K562 (cell line): ENCODE results near the gene SUMF2. TPM values are rescaled to one million over a fixed set of nuclear protein-coding genes. Genes with fewer than 3 reads are reported as not detected.

ENCODE experiments used
- ARID4B ChIP-seq: sonication (generic); formaldehyde crosslinking; IDR thresholded peaks from 2 replicates; pipeline ENCODE4 v1.8.0; 2022; ENCODE audit warnings: mild to moderate bottlenecking, missing genetic modification reagents
- BACH1 ChIP-seq: fragments of 200-800 bp; sonication (Bioruptor generic); IDR thresholded peaks from 2 replicates; pipeline ENCODE4 v1.6.1; 2016; ENCODE audit warnings: missing genetic modification characterization, missing compliant biosample characterization
- CEBPZ ChIP-seq: fragments of 150-350 bp; IDR thresholded peaks from 2 replicates; pipeline ENCODE4 v1.6.1; 2014; ENCODE audit warnings: low read depth, mild to moderate bottlenecking, low read length, borderline replicate concordance
- COPS2 ChIP-seq: fragments of 450-650 bp; conservative IDR thresholded peaks from 2 replicates; pipeline ENCODE4 v1.6.1; 2016; ENCODE audit warnings: mild to moderate bottlenecking, moderate library complexity
- EHMT2 ChIP-seq: fragments of 450-650 bp; IDR thresholded peaks from 2 replicates; pipeline ENCODE4 v1.6.1; 2018; ENCODE audit warnings: antibody characterized with exemption
- IRF2 ChIP-seq: sonication (generic); formaldehyde crosslinking; IDR thresholded peaks from 2 replicates; pipeline ENCODE4 v1.8.1; 2022; ENCODE audit warnings: mild to moderate bottlenecking, missing genetic modification reagents
- KDM2B ChIP-seq: fragments of 250-450 bp; sonication (Bioruptor Pico); IDR thresholded peaks from 2 replicates; pipeline ENCODE4 v1.8.0; 2021; ENCODE audit warnings: mild to moderate bottlenecking, moderate library complexity
- MEF2D ChIP-seq: conservative IDR thresholded peaks from 2 replicates; pipeline ENCODE4 v1.6.1; 2016; ENCODE audit warnings: low read depth, missing genetic modification characterization, missing compliant biosample characterization
- TCF7 ChIP-seq: sonication (generic); IDR thresholded peaks from 2 replicates; pipeline ENCODE4 v1.6.1; 2016; ENCODE audit warnings: antibody characterized with exemption, borderline replicate concordance
- ZMIZ1 ChIP-seq, 2 experiments: fragments of 150-350 bp in 1 of 2; IDR thresholded peaks; 2 replicates each; pipeline ENCODE4 v1.6.1; 2012 to 2016; ENCODE audit warnings: low read depth in 2 of 2, low read length in 2 of 2, mild to moderate bottlenecking in 1 of 2, moderate library complexity in 1 of 2
- ZNF165 ChIP-seq: fragments of 250-450 bp; sonication (Bioruptor Pico); IDR thresholded peaks from 2 replicates; pipeline ENCODE4 v1.4.0; 2020; ENCODE audit warnings: borderline replicate concordance
- ZNF212 ChIP-seq: fragments of 450-650 bp; formaldehyde crosslinking; IDR thresholded peaks from 2 replicates; pipeline ENCODE4 v1.4.0; 2020; ENCODE audit warnings: mild to moderate bottlenecking
- ZNF707 ChIP-seq: fragments of 250-450 bp; sonication (Bioruptor Pico); conservative IDR thresholded peaks from 2 replicates; pipeline ENCODE4 v1.8.0; 2022; ENCODE audit warnings: inconsistent platforms, mild to moderate bottlenecking, moderate library complexity
- ZNF778 ChIP-seq: fragments of 450-650 bp; formaldehyde crosslinking; IDR thresholded peaks from 2 replicates; pipeline ENCODE4 v1.4.0; 2020; ENCODE audit warnings: mild to moderate bottlenecking, moderate library complexity
- polyA plus RNA-seq, 8 experiments: library from polyadenylated mRNA; depleted of rRNA in 4 of 8; stranded (reverse) in 5 of 8; unstranded in 3 of 8; fragments of >200 nt; fragmentation: Nextera tagmentation in 2 of 8; fragmentation: Illumina TruSeq in 1 of 8; extraction: Ambion mirVana in 2 of 8; extraction: Trizol in 1 of 8; gene quantifications; 2 replicates each; pipeline versions ENCODE4 v1.2.1 to v1.2.3, GENCODE V29; 2011 to 2014; ENCODE audit warnings: inconsistent platforms in 1 of 8, missing spikeins in 1 of 8
- total RNA-seq, 7 experiments: library from RNA; depleted of rRNA in 6 of 7; stranded (reverse); fragments of >200 nt in 6 of 7; fragmentation: Illumina TruSeq in 2 of 7; extraction: Trizol in 2 of 7; gene quantifications; 2 replicates each; pipeline versions ENCODE4 v1.2.1 to v1.2.3, GENCODE V29; 2011 to 2021; ENCODE audit warnings: low replicate concordance in 1 of 7

The SUMF2 gene
- total and polyA plus RNA-seq, 9 of the 15 experiments (the other 6 are each of a cell fraction or from before 2014, with no cell fraction given): 39.0 to 113 (median 67.7) TPM

GRCh38 chr7:56106108-56107073 lies 42.3 kb downstream of the SUMF2 start, which contains the start of gene CHCHD2 (continued):
- TF ChIP-seq ZMIZ1 (IDR thresholded peaks at IDR 0.05; ENCODE audit: low read depth in 2 of 2, low read length in 2 of 2) (0 out of 4 replicates have a peak, but pooled peaks of 1 of the 2 experiments have one; percentile 3), ZNF212 (CRISPR knock-in tag) (no peak), TCF7 (0 out of 2 replicates have a peak, but pooled peaks have one; percentile 59), EHMT2 (no peak), MEF2D (tag) (no peak), KDM2B (CRISPR knock-in tag) (no peak), ZNF778 (no peak), BACH1 (tag) (no peak), IRF2 (CRISPR knock-in tag) (no peak), ARID4B (CRISPR knock-in tag) (peak; percentile 68; the same call in 1 of the 2 replicates), CEBPZ (peak; percentile 72; the same call in 1 of the 2 replicates), ZNF707 (CRISPR knock-in tag) (no peak), COPS2 (no peak), ZNF165 (no peak)
